GM19324 (cell line): Measurements from ENCODE around the gene SMIM9.
"Not testable (repeated sequence)": the region's sequence is repeated elsewhere in the genome, so short reads cannot be mapped to it uniquely, and the experiment has no call there.

Experiments used
- ATAC-seq: cut with Tn5 transposase; IDR thresholded peaks from one replicate; pipeline ENCODE4 v1.9.1; 2021; ENCODE audit warnings: mild to moderate bottlenecking, moderate library complexity; ENCODE audit not compliant: unreplicated experiment, low FRiP score

The SMIM9 gene

GRCh38 chrX:154834562-154834961 is at the start of gene SMIM9:
Gene SMIM9, minus strand, starts transcription at chrX:154834662. Its CDS starts 3,806 bp downstream, at chrX:154830856.
- ATAC-seq = no peak

DNA sequence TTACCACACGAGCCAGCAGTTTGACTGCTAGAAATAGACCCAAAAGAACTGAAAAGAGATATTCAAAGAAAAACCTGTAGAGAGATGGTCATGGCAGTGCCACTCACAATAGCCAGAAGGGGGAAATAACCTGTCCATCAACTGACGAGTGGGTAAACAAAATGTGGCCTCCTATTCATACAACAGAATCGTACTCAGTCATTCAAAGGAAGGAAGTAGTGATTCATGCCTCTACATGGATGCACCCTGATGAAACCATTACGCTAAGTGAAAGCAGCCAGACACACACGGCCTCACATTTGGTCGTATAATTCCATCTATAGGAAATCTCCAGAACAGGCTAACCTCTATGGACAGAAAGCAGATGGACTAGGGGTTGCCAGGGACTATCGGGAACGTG is 49.6 kb upstream of the SMIM9 start:
- not testable (repeated sequence) for ATAC-seq

- no peak for ATAC-seq
Measured at GRCh38 chrX:154873329-154873728, 38.9 kb upstream of the SMIM9 start.

DNA sequence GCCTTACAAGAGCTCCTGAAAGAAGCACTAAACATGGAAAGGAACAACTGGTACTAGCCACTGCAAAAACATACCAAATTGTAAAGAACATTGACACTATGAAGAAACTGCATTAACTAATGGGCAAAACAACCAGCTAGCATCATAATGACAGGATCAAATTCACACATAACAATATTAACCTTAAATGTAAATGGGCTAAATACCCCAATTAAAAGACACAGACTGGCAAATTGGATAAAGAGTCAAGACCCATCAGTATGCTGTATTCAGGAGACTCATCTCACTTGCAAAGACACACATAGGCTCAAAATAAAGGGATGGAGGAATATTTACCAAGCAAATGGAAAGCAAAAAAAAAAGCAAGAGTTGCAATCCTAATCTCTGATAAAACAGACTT is 34.1 kb upstream of the SMIM9 start:
- ATAC-seq = not testable (repeated sequence)

GRCh38 chrX:154855256-154855655 is 20.8 kb upstream of the SMIM9 start:
- ATAC-seq = no peak

- no peak for ATAC-seq
Measured at GRCh38 chrX:154850957-154851611, 16.6 kb upstream of the SMIM9 start.

DNA sequence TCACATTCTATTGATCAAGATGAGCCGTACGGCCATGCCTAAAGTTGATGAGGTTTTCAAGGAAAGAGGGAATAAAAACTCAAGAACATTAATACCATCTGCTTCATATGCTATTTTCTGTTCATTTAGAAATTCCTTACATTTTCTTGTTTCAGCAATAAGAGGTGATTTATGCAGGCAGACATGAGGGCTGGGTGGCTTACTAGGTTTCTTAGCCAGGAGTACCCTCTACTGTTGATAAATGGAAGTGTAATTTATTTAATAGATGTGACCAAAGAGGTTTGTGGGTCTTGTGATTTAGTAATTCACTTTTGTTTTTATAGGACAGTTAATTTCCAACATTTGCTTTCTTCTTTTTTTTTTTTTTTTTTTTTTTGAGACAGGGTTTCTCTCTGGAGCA is 6.4 kb upstream of the SMIM9 start:
- no peak for ATAC-seq

DNA sequence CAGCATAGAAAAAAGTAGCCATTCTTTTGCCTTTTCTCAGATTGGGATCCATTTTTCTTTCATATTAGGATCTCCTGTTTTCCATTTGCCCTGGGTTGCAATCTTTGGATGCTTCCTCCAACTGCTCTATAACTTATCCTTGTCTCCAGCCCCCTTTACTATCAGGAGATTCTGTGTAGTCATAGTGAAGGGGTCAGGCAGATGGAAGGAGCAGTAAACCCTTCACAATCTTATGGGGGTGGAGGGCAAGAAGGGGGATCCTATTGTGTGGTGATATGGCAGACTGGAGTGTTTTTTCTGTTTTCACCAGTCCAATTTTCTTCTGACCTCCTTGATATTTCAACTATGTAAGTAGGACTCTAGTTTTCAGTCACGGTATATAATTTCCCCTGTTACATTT is 1.7 kb upstream of the SMIM9 start:
- ATAC-seq = no peak

DNA sequence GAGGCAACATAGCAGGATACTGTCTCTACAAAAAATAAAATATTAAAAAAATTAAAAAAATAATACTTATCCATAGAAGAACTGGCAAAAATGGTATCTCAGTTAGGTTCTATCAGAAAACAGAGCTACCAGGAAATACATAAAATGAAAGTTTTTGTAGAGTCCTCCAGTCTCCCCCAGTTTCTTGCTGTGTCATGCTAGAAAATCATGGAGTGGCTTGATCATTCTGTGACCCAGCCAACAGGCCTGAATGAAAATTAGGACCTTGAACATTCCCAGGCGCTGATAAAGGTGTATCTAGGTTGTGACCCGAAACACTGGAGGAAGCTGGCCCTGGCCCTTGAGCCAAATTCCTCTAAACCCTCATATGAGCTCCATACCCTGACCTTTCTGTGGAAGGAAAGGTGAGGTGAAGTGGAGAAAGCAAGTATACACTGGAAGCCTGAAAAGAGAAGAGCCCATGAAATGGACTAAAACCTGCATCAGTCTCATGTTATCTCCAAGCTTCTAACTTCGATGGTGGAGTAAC is 652 bp downstream of the SMIM9 start:
- no peak for ATAC-seq

- no peak for ATAC-seq
Measured at GRCh38 chrX:154829926-154830442, 4.5 kb downstream of the SMIM9 start.

GRCh38 chrX:154829134-154829533 is 5.3 kb downstream of the SMIM9 start:
- ATAC-seq = no peak

DNA sequence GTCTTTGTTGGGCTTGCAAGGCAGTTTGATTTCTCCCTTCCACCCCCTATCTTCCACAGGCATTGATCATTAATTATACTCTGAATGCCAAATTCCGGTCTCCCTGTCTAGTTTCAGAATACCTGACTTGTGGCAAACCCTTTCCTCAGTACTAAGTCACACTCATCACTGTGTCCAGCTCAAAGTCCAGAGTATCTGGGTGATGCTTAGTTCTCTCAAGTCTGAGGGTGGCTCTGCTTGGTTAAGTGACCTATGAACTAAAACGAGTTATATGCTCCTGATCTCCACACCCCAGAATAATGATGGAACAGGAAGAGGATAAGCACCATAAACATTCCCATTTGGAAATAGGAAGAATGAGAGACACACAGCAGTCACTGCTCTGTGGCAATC is 6.5 kb downstream of the SMIM9 start:
- ATAC-seq = peak; percentile 22

DNA sequence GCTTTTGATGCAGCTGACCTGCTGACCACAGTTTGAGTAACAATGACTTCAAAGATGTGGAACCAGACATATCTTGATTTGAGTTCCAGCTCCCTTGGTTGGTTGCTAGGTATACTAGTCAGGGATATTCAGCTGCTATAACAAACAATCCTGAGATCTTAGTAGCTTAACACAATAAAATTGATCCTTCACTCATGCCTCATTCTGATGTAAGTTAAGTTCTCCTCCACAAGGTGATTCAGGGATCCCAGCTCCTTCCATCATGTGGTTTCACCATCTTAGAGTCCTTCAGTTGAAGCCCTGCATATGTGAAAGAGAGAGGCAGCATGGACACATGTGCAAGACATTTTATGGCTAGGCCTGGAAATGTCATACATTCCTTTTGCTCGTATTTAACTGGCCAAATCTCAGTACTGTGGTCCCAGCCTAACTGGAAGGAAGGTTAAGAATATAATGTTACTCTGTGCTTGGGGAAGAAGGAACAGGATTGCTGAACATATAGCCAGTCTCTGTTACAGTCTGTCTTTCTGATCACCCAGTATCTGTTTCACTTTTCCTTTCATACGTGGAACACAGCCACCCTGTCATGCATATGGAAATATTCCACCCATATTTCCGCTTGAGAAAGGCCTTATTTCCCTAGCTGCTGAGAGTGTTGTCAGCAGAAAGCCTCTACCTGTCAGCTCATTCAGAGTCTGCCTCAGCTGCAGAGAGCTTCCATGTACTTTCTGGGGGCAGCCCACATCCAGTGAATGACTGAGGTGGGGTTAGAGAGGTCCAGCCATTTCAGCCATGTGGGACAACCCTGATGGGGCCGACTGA is 7.1 kb downstream of the SMIM9 start:
- peak; percentile 89 for ATAC-seq

DNA sequence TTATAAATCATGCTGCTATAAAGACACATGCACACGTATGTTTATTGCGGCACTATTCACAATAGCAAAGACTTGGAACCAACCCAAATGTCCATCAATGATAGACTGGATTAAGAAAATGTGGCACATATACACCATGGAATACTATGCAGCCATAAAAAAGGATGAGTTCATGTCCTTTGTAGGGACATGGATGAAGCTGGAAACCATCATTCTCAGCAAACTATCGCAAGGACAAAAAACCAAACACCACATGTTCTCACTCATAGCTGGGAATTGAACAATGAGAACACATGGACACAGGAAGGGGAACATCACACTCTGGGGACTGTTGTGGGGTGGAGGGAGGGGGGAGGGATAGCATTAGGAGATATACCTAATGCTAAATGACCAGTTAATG is 8.9 kb downstream of the SMIM9 start:
- not testable (repeated sequence) for ATAC-seq

DNA sequence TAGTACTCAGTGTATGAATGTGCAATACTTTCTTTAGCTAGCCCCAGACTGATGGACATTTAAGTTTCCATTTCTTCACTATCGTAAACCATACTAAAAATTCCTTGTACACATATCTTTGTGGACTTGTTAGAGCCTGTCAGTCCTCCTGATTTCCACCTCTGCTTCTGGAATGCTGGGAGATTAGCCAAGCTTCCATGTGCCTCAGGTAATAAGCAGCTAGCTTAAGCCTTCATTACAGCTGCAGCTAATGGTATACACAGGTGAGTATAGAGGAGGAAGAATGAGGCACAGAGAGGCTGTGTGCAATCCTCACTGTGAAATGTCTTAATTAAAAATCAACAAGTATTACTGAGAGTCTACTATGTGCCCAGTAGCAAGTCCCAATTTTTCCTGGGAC is 9.8 kb downstream of the SMIM9 start:
- no peak for ATAC-seq

- no peak for ATAC-seq
Measured at GRCh38 chrX:154822029-154822428, 12.4 kb downstream of the SMIM9 start.

DNA sequence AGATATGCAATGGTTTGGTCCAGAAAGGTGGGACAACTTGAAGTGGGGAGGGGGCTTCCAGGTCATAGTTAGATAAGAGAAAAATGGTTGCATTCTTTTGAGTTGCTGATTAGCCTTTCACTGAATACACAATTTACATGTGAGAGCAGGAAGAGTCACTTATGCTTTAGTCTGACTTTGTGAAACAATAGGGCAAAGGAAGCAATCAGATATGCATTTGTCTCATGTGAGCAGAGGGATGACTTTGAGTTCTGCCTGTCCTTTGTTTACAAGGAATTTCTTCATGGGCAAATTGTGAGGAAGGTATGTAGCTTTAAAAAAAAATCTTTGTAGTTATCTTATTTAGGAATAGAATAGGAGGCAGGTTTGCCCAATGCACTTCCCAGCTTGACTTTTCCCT is 12.9 kb downstream of the SMIM9 start:
- ATAC-seq = no peak

DNA sequence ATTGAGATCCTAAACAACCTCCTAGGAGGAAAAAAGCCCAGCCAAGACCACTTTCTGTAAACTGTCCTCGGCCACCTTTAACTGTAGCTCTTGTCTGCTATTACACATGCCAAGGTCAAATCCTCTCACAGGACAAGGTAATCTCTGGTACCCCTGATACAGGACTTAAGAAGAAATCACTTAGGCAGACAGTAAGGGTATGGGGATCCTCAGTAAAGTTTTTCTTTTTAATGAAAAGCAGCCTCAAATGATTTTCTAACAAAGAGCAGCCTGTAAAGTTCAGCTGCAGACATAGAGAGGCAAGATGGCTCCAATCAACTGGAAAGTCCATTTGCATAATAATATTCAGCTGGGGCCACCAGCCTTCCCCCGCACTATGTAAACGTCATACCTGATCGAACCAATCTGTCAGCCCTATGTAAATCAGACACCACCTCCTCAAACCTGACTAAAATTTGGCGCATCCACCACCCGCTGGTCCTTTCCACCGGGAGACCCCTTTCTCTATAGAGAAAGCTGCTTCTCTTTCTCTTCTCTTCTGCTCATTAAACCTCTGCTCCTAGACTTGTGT is 14.6 kb downstream of the SMIM9 start:
- ATAC-seq = no peak

DNA sequence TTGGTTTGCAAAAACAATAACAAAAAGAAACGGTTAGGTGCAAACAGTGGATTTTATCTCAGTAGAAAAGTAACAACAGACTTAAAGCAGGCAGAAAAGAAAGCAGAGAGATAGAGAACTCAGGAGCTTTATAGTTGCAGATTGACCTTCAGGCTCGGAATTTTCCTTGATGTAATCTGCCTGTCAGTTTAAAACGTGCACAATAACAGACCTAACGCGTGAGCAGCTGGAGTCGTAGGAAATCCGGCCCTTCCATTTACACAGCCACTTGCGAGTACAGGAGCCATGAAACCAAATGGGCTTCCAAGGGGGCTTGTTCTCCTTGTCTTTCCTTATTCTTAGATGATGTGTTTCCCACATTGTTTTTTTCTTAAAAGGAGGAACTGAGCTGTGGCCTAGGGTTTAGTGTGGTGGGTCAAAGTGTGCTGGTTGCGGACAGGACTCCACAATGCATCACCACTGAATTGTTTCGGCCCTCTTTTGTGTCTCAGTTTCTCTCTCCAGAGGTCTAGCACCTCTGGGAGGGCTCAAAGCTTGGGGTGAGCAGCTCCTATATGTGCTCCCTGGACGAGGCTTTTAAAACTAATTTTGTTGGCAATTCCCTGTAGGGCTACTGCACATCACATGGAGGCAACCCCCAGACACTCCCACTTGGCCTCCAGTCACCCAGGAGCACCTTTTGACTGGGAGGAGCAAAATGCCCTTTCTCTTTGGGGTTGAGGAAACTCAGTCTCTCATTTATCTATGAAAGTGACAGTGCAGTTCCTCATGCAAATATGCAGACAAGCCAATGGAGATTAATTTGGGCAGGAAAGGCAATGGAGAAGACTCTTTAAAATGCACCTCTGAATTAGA is 15.3 kb downstream of the SMIM9 start:
- ATAC-seq = no peak

GRCh38 chrX:154817048-154817618 is 17.3 kb downstream of the SMIM9 start:
- ATAC-seq = not testable (repeated sequence)
